Iris pigment epithelial cell (primary cell): ENCODE data around the gene UNCX.

Experiments used
- DNase-seq: peaks from one replicate; pipeline ENCODE4 v3.0.0-alpha.2; 2011; ENCODE audit warnings: low read depth

Gene UNCX

GRCh38 chr7:1218541-1219165 is 14.0 kb upstream of the UNCX start:
- no peak for DNase-seq

- DNase-seq = no peak
These were observed 13.2 kb upstream of the UNCX start for GRCh38 chr7:1219498-1219897.

- no peak for DNase-seq
These were observed 12.5 kb upstream of the UNCX start for GRCh38 chr7:1220000-1220726.

- no peak for DNase-seq
These were observed 11.5 kb upstream of the UNCX start for GRCh38 chr7:1220977-1221745.

- no peak for DNase-seq
These were observed 9.3 kb upstream of the UNCX start for GRCh38 chr7:1223196-1223981.

GRCh38 chr7:1224086-1224716 is 8.5 kb upstream of the UNCX start:
- DNase-seq = no peak

GRCh38 chr7:1225030-1225429 is 7.6 kb upstream of the UNCX start:
- DNase-seq = no peak

- DNase-seq = no peak
These were observed 7.1 kb upstream of the UNCX start for GRCh38 chr7:1225441-1226185.

GRCh38 chr7:1226186-1226901 is 6.3 kb upstream of the UNCX start:
- DNase-seq = no peak

- no peak for DNase-seq
These were observed 5.4 kb upstream of the UNCX start for GRCh38 chr7:1227071-1227804.

GRCh38 chr7:1227814-1228544 is 4.7 kb upstream of the UNCX start:
- no peak for DNase-seq

- DNase-seq = no peak
These were observed 4.0 kb upstream of the UNCX start for GRCh38 chr7:1228545-1229201.

- DNase-seq = no peak
These were observed 3.3 kb upstream of the UNCX start for GRCh38 chr7:1229202-1229947.

- DNase-seq = no peak
These were observed 2.7 kb upstream of the UNCX start for GRCh38 chr7:1229956-1230355.

- DNase-seq = no peak
These were observed 2.1 kb upstream of the UNCX start for GRCh38 chr7:1230411-1231213.

- no peak for DNase-seq
These were observed 1.2 kb upstream of the UNCX start for GRCh38 chr7:1231214-1232102.
